T-helper 2 cell treated with Interferon-gamma antibody and Interleukin-4, amounts not matched to agents 5 μg/mL and 100 μg/mL, for 36 hours (primary cell): Measurements from ENCODE around the gene LINGO4.

Experiments used
- DNase-seq: peaks from one replicate; pipeline ENCODE4 v3.0.0; 2021; ENCODE audit warnings: low spot score
- H3K27ac Mint-ChIP-seq: one replicate; pipeline ENCODE4 v1.8.0; 2021; ENCODE audit warnings: mild to moderate bottlenecking, mixed read lengths
- H3K27me3 Mint-ChIP-seq: one replicate; pipeline ENCODE4 v1.8.0; 2021; ENCODE audit warnings: low read depth, mixed read lengths
- H3K36me3 Mint-ChIP-seq: one replicate; pipeline ENCODE4 v1.8.0; 2021; ENCODE audit warnings: low read depth, mixed read lengths
- H3K4me1 Mint-ChIP-seq: one replicate; pipeline ENCODE4 v1.8.0; 2021; ENCODE audit warnings: low read depth, mixed read lengths
- H3K4me3 Mint-ChIP-seq: one replicate; pipeline ENCODE4 v1.8.0; 2022; ENCODE audit warnings: mild to moderate bottlenecking, moderate library complexity, mixed read lengths
- H3K9me3 Mint-ChIP-seq: one replicate; pipeline ENCODE4 v1.8.0; 2021; ENCODE audit warnings: mixed read lengths

LINGO4 gene

DNA sequence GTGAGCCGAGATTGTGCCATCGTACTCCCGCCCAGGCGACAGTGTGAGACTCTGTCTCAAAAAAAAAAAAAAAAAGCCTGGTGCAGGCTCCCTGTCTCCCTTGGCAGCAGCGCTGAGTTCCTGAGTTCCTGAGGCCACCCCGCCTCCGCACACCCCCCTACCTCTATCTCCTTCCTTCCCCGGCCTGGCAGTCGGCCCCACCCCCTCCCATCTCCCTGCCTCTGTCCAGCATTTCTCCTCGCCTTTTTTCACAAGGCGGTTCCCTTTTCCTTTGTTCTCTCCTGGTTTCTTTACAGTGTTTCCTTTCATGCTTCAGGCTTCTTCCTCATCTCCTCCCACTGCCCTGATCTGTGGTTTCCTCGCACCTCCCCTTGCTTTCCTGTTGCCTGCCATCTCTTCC, 23.7 kb upstream of the LINGO4 start:
- H3K36me3 Mint-ChIP-seq, result no peaks in the 10 kb centered on the region
- no peaks in the 10 kb centered on the region for H3K9me3 Mint-ChIP-seq
- peaks cover 44% of the 10 kb centered on the region for H3K4me1 Mint-ChIP-seq
- no peaks in the 10 kb centered on the region for H3K27me3 Mint-ChIP-seq
- H3K4me3 Mint-ChIP-seq, result peak overlapping the region; percentile 62
- DNase-seq, result no peak
- peak overlapping the region; percentile 86 for H3K27ac Mint-ChIP-seq

DNA sequence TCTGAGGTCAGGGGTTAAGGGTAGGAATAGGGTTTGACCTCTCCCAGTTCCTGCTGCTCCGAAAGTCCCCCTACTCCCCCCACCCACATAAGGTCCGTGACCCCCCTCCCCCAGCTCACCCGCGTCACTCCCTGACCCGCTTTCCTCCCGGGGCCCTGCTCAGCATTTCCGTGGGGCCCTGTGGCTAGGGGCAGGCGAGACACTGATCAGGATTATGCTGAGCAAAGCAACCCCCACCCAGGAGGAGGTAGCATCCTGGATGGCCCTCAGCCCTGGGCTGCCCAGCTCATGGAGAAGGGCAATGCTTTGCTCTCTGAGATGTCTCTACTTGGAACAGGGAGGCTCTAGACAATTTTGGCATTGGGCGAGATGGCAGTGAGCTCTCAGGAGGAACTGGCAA, 22.6 kb upstream of the LINGO4 start:
- peak overlapping the region; percentile 37 for H3K27ac Mint-ChIP-seq
- peak overlapping the region; percentile 35 for H3K4me3 Mint-ChIP-seq
- no peaks in the 10 kb centered on the region for H3K36me3 Mint-ChIP-seq
- no peak for DNase-seq
- peaks cover 36% of the 10 kb centered on the region for H3K4me1 Mint-ChIP-seq
- no peaks in the 10 kb centered on the region for H3K27me3 Mint-ChIP-seq
- H3K9me3 Mint-ChIP-seq, result no peaks in the 10 kb centered on the region

DNA sequence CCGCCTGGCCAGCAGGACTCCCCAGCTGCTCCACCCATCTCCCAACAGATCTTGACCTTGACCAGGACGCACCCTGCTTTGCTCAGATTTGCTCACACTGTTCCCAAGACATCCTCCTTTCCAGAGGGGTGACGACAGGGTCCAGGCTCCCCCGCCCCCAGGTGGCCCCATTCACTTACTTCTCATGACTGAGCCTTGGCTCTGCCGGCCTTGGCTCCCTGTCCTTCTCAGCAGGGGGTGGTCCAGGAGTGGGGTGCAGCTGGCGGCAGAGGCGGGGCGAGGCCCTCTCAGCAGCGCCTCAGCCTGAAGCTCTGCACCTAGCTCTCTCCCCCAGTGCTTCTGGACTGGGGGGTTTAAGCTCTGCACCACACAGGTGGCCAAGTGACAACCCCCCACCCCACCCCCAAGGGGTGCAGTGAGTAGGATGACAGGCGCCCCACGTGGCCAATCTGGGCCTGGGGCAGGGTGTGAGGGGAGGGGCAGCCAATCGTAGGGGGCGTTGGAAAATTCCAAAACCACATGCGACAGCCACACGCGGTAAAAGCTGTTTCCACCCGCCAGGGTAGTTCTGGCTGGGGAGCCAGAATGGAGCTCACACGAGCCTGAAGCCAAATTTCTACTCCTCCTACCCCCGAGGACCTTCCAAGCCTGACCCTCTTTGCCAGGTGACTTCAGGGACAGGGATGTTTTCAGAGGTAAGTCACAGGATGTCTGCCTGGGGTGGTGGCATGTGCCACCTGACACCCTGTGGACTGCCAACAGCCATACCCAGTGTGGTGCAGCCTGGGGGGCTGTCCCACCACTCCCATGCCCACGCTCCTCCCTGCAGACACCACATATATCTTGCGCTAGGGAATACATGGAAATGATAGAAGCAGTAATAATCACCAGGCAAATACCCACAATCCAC, 20.8 kb upstream of the LINGO4 start:
- Mint-ChIP-seq H3K4me3 (no peak overlapping the region), H3K9me3 (no peaks in the 10 kb centered on the region), H3K27ac (peak overlapping the region; percentile 28), H3K4me1 (peaks cover 39% of the 10 kb centered on the region), H3K36me3 (no peaks in the 10 kb centered on the region), H3K27me3 (no peaks in the 10 kb centered on the region)
- no peak for DNase-seq

DNA sequence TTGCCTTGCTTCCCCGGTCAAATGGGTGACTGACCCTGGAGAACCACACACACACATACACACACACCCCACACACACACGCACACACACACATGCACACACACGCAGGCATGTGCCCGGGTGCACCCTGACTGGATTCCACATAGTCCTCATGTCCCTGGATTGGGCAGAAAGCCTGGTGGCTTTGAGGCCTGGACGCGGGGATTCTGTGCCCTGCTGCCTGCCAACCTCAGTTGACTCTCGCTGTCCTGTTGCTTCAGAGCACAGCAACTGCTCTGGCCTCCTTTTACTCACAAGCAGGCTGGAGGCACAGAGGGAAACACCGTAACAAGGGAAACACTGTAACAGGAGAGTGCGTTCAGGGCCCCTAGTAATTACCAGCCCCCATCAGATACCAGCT, 20.0 kb upstream of the LINGO4 start:
- Mint-ChIP-seq H3K4me3 (no peak overlapping the region), H3K27ac (no peak overlapping the region), H3K4me1 (peaks cover 40% of the 10 kb centered on the region)

DNA sequence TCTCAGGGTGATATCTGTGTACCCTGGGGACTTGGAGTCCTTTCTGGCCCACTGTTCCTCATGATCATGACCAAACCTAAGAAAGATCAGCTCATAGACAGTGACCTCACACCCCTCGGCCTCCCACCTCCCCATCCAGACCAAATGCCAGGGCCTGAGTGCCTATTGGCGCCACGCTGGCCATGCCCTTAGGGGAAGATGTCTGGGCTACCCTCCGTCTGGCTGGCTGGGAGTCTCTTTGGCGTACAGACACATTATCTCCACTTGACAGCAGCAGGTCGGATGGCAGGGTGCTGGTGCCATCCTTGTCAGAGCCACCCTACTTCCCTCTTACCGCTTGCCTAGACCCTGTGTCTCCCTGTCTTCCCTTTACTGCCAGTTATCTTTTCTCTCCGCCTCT, 18.0 kb upstream of the LINGO4 start:
- Mint-ChIP-seq H3K4me1 (peaks cover 23% of the 10 kb centered on the region), H3K4me3 (no peak overlapping the region), H3K9me3 (no peaks in the 10 kb centered on the region), H3K36me3 (no peaks in the 10 kb centered on the region), H3K27me3 (no peaks in the 10 kb centered on the region), H3K27ac (no peak overlapping the region)
- DNase-seq, result no peak

More for the DNA sequence above, 20.0 kb upstream of the LINGO4 start:
- H3K9me3 Mint-ChIP-seq, result no peaks in the 10 kb centered on the region
- H3K27me3 Mint-ChIP-seq, result no peaks in the 10 kb centered on the region
- no peak for DNase-seq
- H3K36me3 Mint-ChIP-seq, result no peaks in the 10 kb centered on the region

DNA sequence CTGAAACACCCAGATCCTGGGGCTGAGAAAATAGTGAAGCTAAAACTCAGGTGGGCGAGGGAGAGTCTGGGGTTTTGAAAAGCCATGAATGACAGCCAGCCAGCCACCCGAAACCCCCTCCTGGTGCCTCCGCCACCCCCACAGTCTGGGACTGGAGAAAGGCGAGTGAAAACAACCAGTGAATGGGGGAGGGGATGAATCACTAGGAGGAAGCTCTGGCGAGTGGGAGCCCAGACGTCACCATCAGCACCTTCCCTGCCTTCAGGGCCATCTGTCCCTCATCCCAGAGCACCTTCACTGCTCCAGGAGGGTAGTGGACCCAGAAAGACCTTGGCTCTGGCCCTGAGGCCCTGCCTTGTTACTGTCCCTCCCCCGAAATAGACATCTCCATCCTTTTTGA, 17.2 kb upstream of the LINGO4 start:
- Mint-ChIP-seq H3K36me3 (no peaks in the 10 kb centered on the region), H3K27me3 (no peaks in the 10 kb centered on the region), H3K4me3 (no peak overlapping the region), H3K9me3 (no peaks in the 10 kb centered on the region), H3K27ac (no peak overlapping the region), H3K4me1 (peaks cover 18% of the 10 kb centered on the region)
- peak; percentile 66 for DNase-seq

DNA sequence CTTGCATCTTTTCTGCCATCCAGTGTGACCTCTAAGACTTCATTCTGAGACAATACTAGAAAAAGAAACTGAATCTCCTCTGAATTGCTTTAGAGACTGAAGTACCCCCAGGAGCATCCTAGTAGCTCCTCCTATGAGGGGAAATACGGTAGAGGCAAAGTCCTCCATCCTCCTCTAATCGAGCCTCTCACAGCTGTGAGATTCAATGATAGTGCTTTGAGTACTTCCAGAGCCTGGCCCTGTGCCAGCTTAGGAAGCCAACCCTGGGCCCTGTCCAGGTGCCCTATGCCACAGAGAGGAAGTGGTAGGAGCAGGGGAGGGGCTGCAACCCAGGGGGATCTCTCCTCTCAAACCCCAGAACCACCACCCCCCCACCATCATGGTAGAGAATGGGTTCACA, 15.7 kb upstream of the LINGO4 start:
- Mint-ChIP-seq H3K36me3 (no peaks in the 10 kb centered on the region), H3K9me3 (no peaks in the 10 kb centered on the region), H3K4me3 (no peak overlapping the region), H3K27me3 (no peaks in the 10 kb centered on the region), H3K4me1 (peaks cover 22% of the 10 kb centered on the region), H3K27ac (no peak overlapping the region)
- DNase-seq, result no peak

DNA sequence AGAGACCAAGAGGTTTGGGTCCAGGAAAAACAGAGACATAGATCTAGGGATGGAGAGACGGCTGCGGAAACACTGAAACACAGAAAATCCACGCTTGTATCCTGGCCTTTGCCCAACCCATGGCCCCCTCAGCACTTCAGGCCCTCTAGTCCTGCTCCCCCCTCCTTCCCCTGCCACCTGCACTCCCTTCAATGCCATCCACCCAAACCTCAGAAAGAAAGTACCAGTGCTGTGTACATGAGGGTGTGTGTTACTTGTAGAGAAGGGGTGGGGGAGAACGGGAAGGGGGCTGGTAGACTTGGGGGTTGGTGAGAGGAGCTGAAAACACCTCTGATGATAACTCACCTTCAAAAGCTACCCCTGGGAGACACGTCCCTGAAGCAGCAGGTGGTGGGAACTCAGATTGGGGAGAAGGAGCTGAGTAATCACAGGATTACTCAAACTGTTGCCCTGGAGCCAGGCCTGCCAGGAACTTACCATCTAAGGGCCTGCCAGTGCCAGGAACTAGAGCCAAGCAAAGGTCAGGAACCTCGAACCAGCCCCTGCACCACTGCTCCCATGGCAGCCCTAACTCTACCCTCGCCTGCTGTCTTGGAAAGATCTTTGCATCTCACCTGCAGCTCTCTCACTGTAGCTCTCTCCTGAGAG, 14.9 kb upstream of the LINGO4 start:
- H3K9me3 Mint-ChIP-seq, result no peaks in the 10 kb centered on the region
- no peak overlapping the region for H3K27ac Mint-ChIP-seq
- H3K27me3 Mint-ChIP-seq, result no peaks in the 10 kb centered on the region
- peaks cover 27% of the 10 kb centered on the region for H3K4me1 Mint-ChIP-seq
- H3K36me3 Mint-ChIP-seq, result no peaks in the 10 kb centered on the region
- no peak for DNase-seq
- H3K4me3 Mint-ChIP-seq, result no peak overlapping the region

DNA sequence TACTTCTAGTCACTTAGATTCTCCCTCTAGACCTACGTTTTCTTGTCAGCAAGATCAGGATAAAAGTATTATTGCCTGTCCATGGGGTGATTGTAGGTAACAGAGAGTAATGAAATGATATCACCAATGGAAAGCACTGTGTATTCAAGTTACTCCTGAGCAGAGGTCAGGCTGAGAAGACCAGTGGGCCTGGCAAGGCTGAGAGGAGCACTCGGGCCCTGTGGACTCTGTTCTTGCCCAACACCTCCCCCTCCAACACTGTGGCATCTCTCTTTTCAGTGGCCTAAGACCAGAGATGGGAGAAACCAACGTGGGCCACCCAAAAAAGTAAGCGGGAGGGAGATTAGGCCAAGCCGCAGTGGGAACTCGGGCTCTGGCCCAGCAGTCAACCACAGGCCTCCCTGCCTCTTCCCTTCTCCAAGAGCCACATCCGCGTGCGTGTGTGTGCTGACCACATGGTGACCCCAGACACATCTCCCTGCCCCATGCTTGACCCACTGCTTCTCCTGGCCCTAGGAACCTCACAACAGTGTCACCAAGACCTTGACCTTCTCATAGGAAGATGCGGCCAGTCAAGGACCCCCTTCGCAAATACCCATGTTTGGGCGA, 14.1 kb upstream of the LINGO4 start:
- H3K27ac Mint-ChIP-seq, result no peak overlapping the region
- no peaks in the 10 kb centered on the region for H3K27me3 Mint-ChIP-seq
- no peak overlapping the region for H3K4me3 Mint-ChIP-seq
- H3K9me3 Mint-ChIP-seq, result no peaks in the 10 kb centered on the region
- H3K4me1 Mint-ChIP-seq, result peaks cover 27% of the 10 kb centered on the region
- no peak for DNase-seq
- H3K36me3 Mint-ChIP-seq, result no peaks in the 10 kb centered on the region

DNA sequence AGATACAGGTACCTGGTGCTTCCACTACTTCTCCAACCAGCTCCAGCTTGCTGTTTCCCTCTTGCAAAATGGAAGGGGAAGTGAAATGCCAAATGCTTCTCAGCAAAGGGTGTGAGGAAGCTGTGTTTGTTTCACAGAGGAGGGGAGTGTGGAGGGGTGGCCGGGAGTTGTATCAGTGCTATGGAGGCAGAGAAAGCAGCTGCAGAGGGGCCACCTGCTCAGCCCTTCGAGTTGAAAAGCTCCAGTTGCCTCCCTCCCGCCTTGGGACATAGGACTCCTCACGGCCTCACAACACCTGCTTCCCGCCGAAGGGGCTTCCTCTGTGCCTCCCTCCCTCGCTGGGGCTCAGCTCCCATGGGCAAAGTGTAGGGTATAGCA, 12.1 kb upstream of the LINGO4 start:
- DNase-seq, result no peak
- Mint-ChIP-seq H3K27ac (no peak overlapping the region), H3K9me3 (no peaks in the 10 kb centered on the region), H3K4me1 (peaks cover 29% of the 10 kb centered on the region), H3K4me3 (no peak overlapping the region), H3K36me3 (no peaks in the 10 kb centered on the region), H3K27me3 (no peaks in the 10 kb centered on the region)

DNA sequence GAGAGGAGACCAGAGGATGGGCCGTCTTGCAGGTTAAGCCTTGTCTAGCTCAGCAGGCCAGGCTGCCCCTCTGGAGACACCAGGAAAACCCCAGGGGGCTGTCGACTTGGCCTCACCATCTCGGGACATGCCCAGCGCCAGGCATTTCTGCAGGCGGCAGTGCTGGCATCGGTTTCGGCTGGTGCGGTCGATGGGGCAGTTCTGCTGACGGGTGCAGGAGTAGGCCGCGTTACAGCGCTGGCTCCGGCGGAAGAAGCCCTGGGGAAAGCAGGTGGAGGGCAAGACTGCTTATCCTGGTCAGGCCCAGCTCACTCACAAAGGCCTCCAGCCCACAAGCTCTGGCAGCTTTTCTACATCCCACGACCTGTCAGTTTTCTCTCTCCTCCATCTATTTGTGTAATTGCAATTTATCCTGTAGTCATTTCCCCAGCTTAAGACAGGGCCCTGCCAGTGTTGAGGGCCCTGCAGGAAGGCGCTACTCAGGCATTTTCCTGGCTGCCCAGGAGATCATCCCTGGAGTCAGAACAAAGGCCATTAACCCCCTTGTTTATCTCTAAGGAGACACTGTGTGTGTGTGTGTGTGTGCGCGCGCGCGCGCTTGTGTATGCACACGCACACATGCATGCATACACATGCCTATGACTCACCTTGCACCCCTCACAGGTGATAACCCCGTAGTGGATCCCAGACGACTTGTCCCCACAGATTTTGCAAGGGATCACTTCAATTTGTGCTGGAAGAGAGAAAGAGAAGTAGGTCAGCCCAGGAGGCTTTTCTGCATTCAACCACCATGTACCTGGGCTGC, 11.5 kb upstream of the LINGO4 start:
- H3K27me3 Mint-ChIP-seq, result no peaks in the 10 kb centered on the region
- no peak overlapping the region for H3K27ac Mint-ChIP-seq
- peaks cover 27% of the 10 kb centered on the region for H3K4me1 Mint-ChIP-seq
- no peaks in the 10 kb centered on the region for H3K9me3 Mint-ChIP-seq
- DNase-seq, result no peak
- no peaks in the 10 kb centered on the region for H3K36me3 Mint-ChIP-seq
- H3K4me3 Mint-ChIP-seq, result no peak overlapping the region

DNA sequence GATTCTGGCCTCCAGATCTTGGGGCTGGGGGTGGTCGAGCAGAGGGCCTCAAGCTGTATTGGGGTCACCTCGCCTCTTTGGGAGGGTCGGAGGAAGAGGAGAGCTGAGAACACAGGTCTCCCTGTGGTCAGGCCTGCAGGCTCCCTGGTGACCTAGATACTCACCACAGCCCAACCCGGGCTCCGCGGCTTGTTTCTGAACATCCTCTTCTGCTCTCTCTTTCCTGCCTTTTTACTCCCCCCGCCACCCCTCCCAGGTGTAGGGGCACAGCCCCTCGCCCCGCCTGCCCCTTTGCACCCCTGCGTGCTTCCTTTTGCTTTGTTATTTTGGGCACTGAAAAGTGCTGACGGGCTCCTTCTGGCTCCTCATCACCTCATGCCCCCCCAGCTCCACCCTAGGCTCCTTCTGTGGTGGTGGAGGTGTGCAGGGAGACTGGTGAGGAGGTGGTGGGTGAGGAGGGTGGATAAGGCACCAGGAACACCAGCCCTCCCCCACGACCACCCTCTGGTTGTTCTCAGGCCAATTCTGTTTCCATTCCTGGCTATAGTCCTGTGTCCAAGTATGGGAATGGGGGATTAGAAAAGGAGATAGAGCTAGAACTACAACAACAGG, 10.6 kb upstream of the LINGO4 start:
- no peak for DNase-seq
- no peaks in the 10 kb centered on the region for H3K36me3 Mint-ChIP-seq
- no peaks in the 10 kb centered on the region for H3K27me3 Mint-ChIP-seq
- H3K4me1 Mint-ChIP-seq, result peaks cover 20% of the 10 kb centered on the region
- peak overlapping the region; percentile 1 for H3K27ac Mint-ChIP-seq
- no peaks in the 10 kb centered on the region for H3K9me3 Mint-ChIP-seq
- peak overlapping the region; percentile 39 for H3K4me3 Mint-ChIP-seq

DNA sequence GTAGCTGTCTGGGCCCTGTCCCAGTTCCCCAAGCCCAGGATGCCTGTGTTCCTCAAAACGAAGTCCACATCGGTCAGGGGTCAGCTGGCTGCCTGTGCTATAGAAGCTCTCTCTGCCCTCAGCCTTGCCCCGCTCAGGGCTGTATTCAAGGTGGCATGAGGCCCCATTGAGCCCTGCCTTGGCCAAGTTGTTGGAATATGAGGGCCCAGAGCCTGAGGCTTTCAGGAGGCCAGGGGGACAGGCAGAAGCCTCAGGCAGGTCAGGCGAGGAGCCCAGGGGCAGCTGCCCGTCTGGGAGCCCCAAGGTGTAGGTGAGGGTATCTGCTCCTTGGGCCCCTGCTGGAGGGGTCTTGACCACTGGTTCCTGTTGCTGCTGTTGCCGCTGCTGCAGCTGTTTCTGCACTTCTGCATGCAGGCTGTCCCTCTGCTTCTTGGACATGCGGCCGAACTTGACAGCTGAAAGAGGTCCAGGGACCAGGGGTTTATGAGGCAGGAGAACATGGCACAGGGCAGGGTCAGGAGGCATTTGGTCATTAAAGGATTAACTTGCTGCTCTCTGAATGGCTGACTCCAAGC, 9.8 kb upstream of the LINGO4 start:
- H3K4me3 Mint-ChIP-seq, result no peak overlapping the region
- H3K27ac Mint-ChIP-seq, result no peak overlapping the region
- no peaks in the 10 kb centered on the region for H3K36me3 Mint-ChIP-seq
- DNase-seq, result no peak
- peaks cover 15% of the 10 kb centered on the region for H3K4me1 Mint-ChIP-seq
- H3K27me3 Mint-ChIP-seq, result no peaks in the 10 kb centered on the region
- H3K9me3 Mint-ChIP-seq, result no peaks in the 10 kb centered on the region
